A375 (cell line): ENCODE measurements around the gene CPNE7. TPM values are rescaled to one million over a fixed set of nuclear protein-coding genes. Genes with fewer than 3 reads are reported as not detected.

Experiments
- small RNA-seq: library from RNA; depleted of rRNA; stranded (forward); fragments of <200 nt; gene quantifications from one replicate; pipeline ENCODE3, GENCODE V24; 2014
- total RNA-seq: library from RNA; depleted of rRNA; stranded (reverse); fragments of >200 nt; shearing (Covaris generic); gene quantifications from 2 replicates; pipeline ENCODE4 v1.2.3, GENCODE V29; 2014; rRNA removed

The CPNE7 gene
- total RNA-seq: 8.8 and 12.0 TPM in 2 replicates

GRCh38 chr16:89575247-89576152, at the start of gene CPNE7:
CPNE7 (plus strand) TSS chr16:89575758; CDS start chr16:89575898, 140 bp downstream.

GRCh38 chr16:89560378-89561141, 15.0 kb upstream of the CPNE7 start, which contains the start of gene RPL13:
RPL13 (plus strand) TSS chr16:89560682; CDS start chr16:89560960, 278 bp downstream.

GRCh38 chr16:89613231-89613953, 37.8 kb downstream of the CPNE7 start, which contains the start of gene DPEP1:
DPEP1 (plus strand) TSS chr16:89613642; CDS start chr16:89630411, 16,769 bp downstream.

Small RNAs within 50 kb of the gene (small RNA-seq; reads per million reads assigned to genes)
- gene SNORD68: not detected

Other genes starting within 250 kb of the CPNE7 start
- 177 and 178 TPM in 2 replicates for gene ANKRD11, start 85.2 kb upstream of the CPNE7 start, total RNA-seq
- 78.4 and 97.8 TPM in 2 replicates for gene SPG7, start 67.4 kb upstream of the CPNE7 start, total RNA-seq
- 7,350 and 8,818 TPM in 2 replicates for gene RPL13, start 15.1 kb upstream of the CPNE7 start, total RNA-seq
- 0.60 TPM in 1 of 2 replicates, not detected in the other for gene DPEP1, start 37.9 kb downstream of the CPNE7 start, total RNA-seq
- gene CHMP1A, start 82.0 kb downstream of the CPNE7 start, total RNA-seq: 78.3 and 85.8 TPM in 2 replicates
- 5.4 and 6.3 TPM in 2 replicates for gene SPATA33, start 82.1 kb downstream of the CPNE7 start, total RNA-seq
- 57.1 and 66.7 TPM in 2 replicates for gene CDK10, start 110.9 kb downstream of the CPNE7 start, total RNA-seq
- 22.8 and 23.0 TPM in 2 replicates for gene SPATA2L, start 125.9 kb downstream of the CPNE7 start, total RNA-seq
- gene VPS9D1, start 145.1 kb downstream of the CPNE7 start, total RNA-seq: 12.2 and 15.2 TPM in 2 replicates
- 33.5 and 36.4 TPM in 2 replicates for gene ZNF276, start 145.8 kb downstream of the CPNE7 start, total RNA-seq
- gene FANCA, start 240.9 kb downstream of the CPNE7 start, total RNA-seq: 52.9 and 57.0 TPM in 2 replicates